GM21737 (cell line): ENCODE results near the gene SSTR3.

Experiments used
- ATAC-seq: cut with Tn5 transposase; IDR thresholded peaks from one replicate; pipeline ENCODE4 v1.9.1; 2021; ENCODE audit warnings: mild to moderate bottlenecking, moderate library complexity; ENCODE audit not compliant: unreplicated experiment

The SSTR3 gene

GRCh38 chr22:37169947-37170688, 42.2 kb downstream of the SSTR3 start:
- no peak for ATAC-seq

- ATAC-seq = no peak
Observed at GRCh38 chr22:37169406-37169805, 42.9 kb downstream of the SSTR3 start.

- no peak for ATAC-seq
Observed at GRCh38 chr22:37167981-37168647, 44.2 kb downstream of the SSTR3 start.

GRCh38 chr22:37167176-37167980, 44.9 kb downstream of the SSTR3 start:
- ATAC-seq = no peak

- ATAC-seq = no peak
Observed at GRCh38 chr22:37166675-37167066, 45.6 kb downstream of the SSTR3 start.

- ATAC-seq = no peak
Observed at GRCh38 chr22:37165940-37166674, 46.2 kb downstream of the SSTR3 start.

- no peak for ATAC-seq
Observed at GRCh38 chr22:37165066-37165465, 47.2 kb downstream of the SSTR3 start.

GRCh38 chr22:37164505-37164887, 47.8 kb downstream of the SSTR3 start:
- ATAC-seq = no peak

GRCh38 chr22:37163575-37164504, 48.4 kb downstream of the SSTR3 start:
- ATAC-seq = peak; percentile 30

GRCh38 chr22:37163096-37163489, 49.2 kb downstream of the SSTR3 start:
- ATAC-seq = no peak

- ATAC-seq = peak; percentile 44
Observed at GRCh38 chr22:37162221-37163095, 49.8 kb downstream of the SSTR3 start.

GRCh38 chr22:37161443-37161842, 50.8 kb downstream of the SSTR3 start:
- no peak for ATAC-seq

- no peak for ATAC-seq
Observed at GRCh38 chr22:37160027-37160426, 52.2 kb downstream of the SSTR3 start.

GRCh38 chr22:37158963-37159290, 53.4 kb downstream of the SSTR3 start:
- no peak for ATAC-seq

- no peak for ATAC-seq
Observed at GRCh38 chr22:37157516-37158285, 54.6 kb downstream of the SSTR3 start.

GRCh38 chr22:37156686-37157435, 55.4 kb downstream of the SSTR3 start:
- no peak for ATAC-seq

GRCh38 chr22:37155971-37156370, 56.3 kb downstream of the SSTR3 start:
- ATAC-seq = no peak
